C4-2B (cell line): ENCODE results near the gene GGTLC1.

Experiments
- ZFX ChIP-seq: fragments of 450-650 bp; IDR thresholded peaks from 2 replicates; pipeline ENCODE4 v1.6.1; 2017
- TF ChIP-seq, protein P1 (sequence below): fragments of 450-650 bp; conservative IDR thresholded peaks from 2 replicates; pipeline ENCODE4 v1.5.1; 2017; ENCODE audit warnings: mild to moderate bottlenecking

DNA sequence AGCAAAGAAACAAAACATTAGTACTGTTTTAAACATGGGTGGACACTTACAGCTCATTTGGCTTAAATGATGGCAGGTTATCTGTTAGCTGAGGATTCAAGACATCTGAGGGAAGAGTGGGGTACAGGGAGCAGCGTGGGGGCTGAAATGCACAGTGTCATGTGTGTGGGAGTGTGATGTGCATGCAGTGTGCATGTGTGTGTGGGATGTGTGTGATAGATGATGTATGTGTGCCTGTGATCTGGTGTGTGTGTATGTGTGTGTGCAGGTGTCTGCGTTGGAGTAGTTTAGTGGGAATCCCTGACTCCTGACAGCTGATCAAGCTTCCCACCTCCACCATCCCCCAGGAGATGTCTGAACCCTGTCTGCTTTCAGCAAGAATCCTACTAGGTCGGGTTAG is 25.4 kb upstream of the GGTLC1 start:
- TF ChIP-seq, protein P1, sequence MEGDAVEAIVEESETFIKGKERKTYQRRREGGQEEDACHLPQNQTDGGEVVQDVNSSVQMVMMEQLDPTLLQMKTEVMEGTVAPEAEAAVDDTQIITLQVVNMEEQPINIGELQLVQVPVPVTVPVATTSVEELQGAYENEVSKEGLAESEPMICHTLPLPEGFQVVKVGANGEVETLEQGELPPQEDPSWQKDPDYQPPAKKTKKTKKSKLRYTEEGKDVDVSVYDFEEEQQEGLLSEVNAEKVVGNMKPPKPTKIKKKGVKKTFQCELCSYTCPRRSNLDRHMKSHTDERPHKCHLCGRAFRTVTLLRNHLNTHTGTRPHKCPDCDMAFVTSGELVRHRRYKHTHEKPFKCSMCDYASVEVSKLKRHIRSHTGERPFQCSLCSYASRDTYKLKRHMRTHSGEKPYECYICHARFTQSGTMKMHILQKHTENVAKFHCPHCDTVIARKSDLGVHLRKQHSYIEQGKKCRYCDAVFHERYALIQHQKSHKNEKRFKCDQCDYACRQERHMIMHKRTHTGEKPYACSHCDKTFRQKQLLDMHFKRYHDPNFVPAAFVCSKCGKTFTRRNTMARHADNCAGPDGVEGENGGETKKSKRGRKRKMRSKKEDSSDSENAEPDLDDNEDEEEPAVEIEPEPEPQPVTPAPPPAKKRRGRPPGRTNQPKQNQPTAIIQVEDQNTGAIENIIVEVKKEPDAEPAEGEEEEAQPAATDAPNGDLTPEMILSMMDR = no peak
- TF ChIP-seq ZFX = no peak
